GM12878 (cell line): ENCODE data around the gene DKC1.

ENCODE experiments used
- CTCF ChIP-seq, 3 experiments: IDR thresholded peaks in 2 of 3; conservative IDR thresholded peaks in 1 of 3; 2 replicates each; pipeline ENCODE4 v1.5.1; 2011; ENCODE audit warnings: low read depth in 3 of 3, low read length in 3 of 3, mild to moderate bottlenecking in 3 of 3, control low read depth in 2 of 3, moderate library complexity in 2 of 3, inconsistent platforms in 1 of 3, mixed read lengths in 1 of 3; ENCODE audit not compliant: control insufficient read depth in 2 of 3, insufficient read depth in 1 of 3; ENCODE audit errors: extremely low read depth in 1 of 3
- EED ChIP-seq: sonication (generic); IDR thresholded peaks from 2 replicates; pipeline ENCODE4 v1.6.1; 2016; ENCODE audit warnings: antibody characterized with exemption, low read depth
- HCFC1 ChIP-seq: fragments of 150-350 bp; IDR thresholded peaks from 2 replicates; pipeline ENCODE4 v1.6.1; 2014; ENCODE audit warnings: low read length
- TF ChIP-seq, protein P1 (sequence below): IDR thresholded peaks from 2 replicates; pipeline ENCODE4 v1.6.1; 2012; ENCODE audit warnings: low read depth, low read length, improper control_type of control experiment

- no peak for TF ChIP-seq HCFC1
- TF ChIP-seq EED, result no peak
- no peak for TF ChIP-seq CTCF (IDR thresholded peaks at IDR 0.05 in 2 of 3, conservative IDR thresholded peaks at IDR 0.05 in 1 of 3; ENCODE audit: control insufficient read depth in 2 of 3, extremely low read depth in 1 of 3, insufficient read depth in 1 of 3, low read depth in 3 of 3, low read length in 3 of 3)
- TF ChIP-seq, protein P1, sequence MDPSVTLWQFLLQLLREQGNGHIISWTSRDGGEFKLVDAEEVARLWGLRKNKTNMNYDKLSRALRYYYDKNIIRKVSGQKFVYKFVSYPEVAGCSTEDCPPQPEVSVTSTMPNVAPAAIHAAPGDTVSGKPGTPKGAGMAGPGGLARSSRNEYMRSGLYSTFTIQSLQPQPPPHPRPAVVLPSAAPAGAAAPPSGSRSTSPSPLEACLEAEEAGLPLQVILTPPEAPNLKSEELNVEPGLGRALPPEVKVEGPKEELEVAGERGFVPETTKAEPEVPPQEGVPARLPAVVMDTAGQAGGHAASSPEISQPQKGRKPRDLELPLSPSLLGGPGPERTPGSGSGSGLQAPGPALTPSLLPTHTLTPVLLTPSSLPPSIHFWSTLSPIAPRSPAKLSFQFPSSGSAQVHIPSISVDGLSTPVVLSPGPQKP, result no peak
Measured at GRCh38 chrX:154815274-154815818, 52.7 kb downstream of the DKC1 start.
